ENCODE data around the gene GABRB1. TPM values are rescaled to one million over a fixed set of nuclear protein-coding genes. Genes with fewer than 3 reads are reported as not detected.

The GABRB1 gene
- total and polyA plus RNA-seq, 2 donors (not counting 1 experiment from before 2014, with no cell fraction given) = 0.05 to 0.17 TPM

GRCh38 chr4:46992338-46992737 lies 39.0 kb upstream of the GABRB1 start:
- Histone ChIP-seq H3K4me1 (ENCODE audit: control insufficient read depth, extremely low read depth, insufficient read depth, low read length) (no peaks in the 10 kb centered on the region), H3K9ac (ENCODE audit: insufficient read depth, low read length) (no peak overlapping the region), H3K79me2 (ENCODE audit: control insufficient read depth, insufficient read depth, low read length) (no peaks in the 10 kb centered on the region), H3K27ac (ENCODE audit: insufficient read depth, low read length) (no peak overlapping the region), H2AFZ (ENCODE audit: low read length) (no peak overlapping the region), H4K20me1 (ENCODE audit: control insufficient read depth, extremely low read depth, insufficient read depth, low read length) (no peaks in the 10 kb centered on the region), H3K4me3 (replicated peaks in 1 of 4; ENCODE audit: control extremely low read depth in 1 of 4, insufficient read depth in 1 of 4, low read depth in 3 of 4, low read length in 4 of 4) (no peak overlapping the region), H3K4me2 (ENCODE audit: extremely low read depth, insufficient read depth, low read length) (no peak overlapping the region), H3K27me3 (ENCODE audit: control insufficient read depth, insufficient read depth, low read length) (peaks cover 6% of the 10 kb centered on the region), H3K36me3 (ENCODE audit: control insufficient read depth, insufficient read depth, low read length) (no peaks in the 10 kb centered on the region), H3K9me3 (ENCODE audit: control insufficient read depth, insufficient read depth, low read depth, low read length) (no peaks in the 10 kb centered on the region)
- no peak for DNase-seq (ENCODE audit: low read depth in 2 of 2)
- TF ChIP-seq, protein P1, sequence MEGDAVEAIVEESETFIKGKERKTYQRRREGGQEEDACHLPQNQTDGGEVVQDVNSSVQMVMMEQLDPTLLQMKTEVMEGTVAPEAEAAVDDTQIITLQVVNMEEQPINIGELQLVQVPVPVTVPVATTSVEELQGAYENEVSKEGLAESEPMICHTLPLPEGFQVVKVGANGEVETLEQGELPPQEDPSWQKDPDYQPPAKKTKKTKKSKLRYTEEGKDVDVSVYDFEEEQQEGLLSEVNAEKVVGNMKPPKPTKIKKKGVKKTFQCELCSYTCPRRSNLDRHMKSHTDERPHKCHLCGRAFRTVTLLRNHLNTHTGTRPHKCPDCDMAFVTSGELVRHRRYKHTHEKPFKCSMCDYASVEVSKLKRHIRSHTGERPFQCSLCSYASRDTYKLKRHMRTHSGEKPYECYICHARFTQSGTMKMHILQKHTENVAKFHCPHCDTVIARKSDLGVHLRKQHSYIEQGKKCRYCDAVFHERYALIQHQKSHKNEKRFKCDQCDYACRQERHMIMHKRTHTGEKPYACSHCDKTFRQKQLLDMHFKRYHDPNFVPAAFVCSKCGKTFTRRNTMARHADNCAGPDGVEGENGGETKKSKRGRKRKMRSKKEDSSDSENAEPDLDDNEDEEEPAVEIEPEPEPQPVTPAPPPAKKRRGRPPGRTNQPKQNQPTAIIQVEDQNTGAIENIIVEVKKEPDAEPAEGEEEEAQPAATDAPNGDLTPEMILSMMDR (conservative IDR thresholded peaks at IDR 0.05 in 1 of 2, IDR thresholded peaks at IDR 0.05 in 1 of 2; ENCODE audit: low read depth in 1 of 2, low read length in 2 of 2) = no peak
- no peak for TF ChIP-seq EZH2 (IDR thresholded peaks at IDR 0.05; ENCODE audit: low read length, missing control alignments)

DNA sequence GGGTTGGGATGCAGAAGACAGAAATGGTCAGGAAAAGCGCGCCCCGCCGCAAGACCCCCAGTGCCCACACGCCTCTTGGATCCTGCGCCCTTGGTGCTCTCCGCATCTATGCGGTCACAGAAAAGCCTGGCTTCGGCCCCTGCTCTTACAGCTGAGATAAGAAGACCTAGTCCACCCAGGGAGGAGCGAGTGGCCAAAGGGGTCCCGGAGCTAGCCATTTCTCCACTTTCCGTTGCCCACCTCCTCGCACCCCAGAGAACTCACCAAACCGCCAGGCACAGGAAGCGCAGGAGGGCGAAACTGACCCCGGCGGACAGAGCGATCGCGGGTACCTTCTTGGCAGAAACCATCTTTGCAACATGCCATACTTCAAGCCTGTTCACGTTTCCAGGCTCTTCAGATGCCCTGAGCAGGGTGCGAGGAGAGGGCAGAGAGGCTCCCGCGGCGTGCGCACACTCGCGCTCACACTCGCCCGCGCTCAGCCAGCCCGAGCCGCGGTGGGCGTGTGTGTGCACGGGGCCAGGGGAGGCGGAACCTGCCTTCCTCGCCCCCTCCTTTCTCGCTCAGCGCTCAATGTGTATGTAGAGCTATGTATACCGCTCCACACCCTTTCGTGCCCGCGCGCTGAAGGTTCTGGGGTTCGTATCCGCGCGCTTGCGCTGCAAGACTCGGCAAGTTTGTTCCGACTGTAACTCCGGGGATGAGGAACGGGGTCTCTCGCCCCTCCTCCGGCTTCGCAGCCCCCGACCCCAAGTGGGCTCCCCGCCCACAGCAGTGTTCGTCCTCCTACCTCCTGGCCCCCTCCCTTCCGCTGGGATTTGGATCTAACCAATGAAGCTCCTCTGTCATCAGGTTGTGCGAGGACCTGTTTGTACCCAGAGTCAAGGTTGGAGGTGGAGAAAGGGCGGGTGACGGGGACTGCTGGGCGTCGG lies 38.0 kb upstream of the GABRB1 start, which contains the start of gene GABRA4:
Gene GABRA4, minus strand, starts transcription at position 507 of the 932 bp plus-strand sequence. Its CDS starts 157 bp downstream, at position 350.
- Histone ChIP-seq H3K9ac (ENCODE audit: insufficient read depth, low read length) (no peak within 1 kb of the TSS), H2AFZ (ENCODE audit: low read length) (no peak within 1 kb of the TSS), H3K4me1 (ENCODE audit: control insufficient read depth, extremely low read depth, insufficient read depth, low read length) (no peaks in the 10 kb centered on the region), H3K79me2 (ENCODE audit: control insufficient read depth, insufficient read depth, low read length) (no peaks in the 10 kb centered on the region), H3K36me3 (ENCODE audit: control insufficient read depth, insufficient read depth, low read length) (no peaks in the 10 kb centered on the region), H3K27ac (ENCODE audit: insufficient read depth, low read length) (no peak within 1 kb of the TSS), H3K9me3 (ENCODE audit: control insufficient read depth, insufficient read depth, low read depth, low read length) (no peaks in the 10 kb centered on the region), H4K20me1 (ENCODE audit: control insufficient read depth, extremely low read depth, insufficient read depth, low read length) (no peaks in the 10 kb centered on the region), H3K4me3 (replicated peaks in 1 of 4; ENCODE audit: control extremely low read depth in 1 of 4, insufficient read depth in 1 of 4, low read depth in 3 of 4, low read length in 4 of 4) (peak within 1 kb of the TSS in 2 of 4 experiments; percentile 6 to 63), H3K4me2 (ENCODE audit: extremely low read depth, insufficient read depth, low read length) (peak within 1 kb of the TSS; percentile 13), H3K27me3 (ENCODE audit: control insufficient read depth, insufficient read depth, low read length) (peaks cover 6% of the 10 kb centered on the region)
- TF ChIP-seq, protein P1 (conservative IDR thresholded peaks at IDR 0.05 in 1 of 2, IDR thresholded peaks at IDR 0.05 in 1 of 2; ENCODE audit: low read depth in 1 of 2, low read length in 2 of 2) = no peak
- no peak for TF ChIP-seq EZH2 (IDR thresholded peaks at IDR 0.05; ENCODE audit: low read length, missing control alignments)
- DNase-seq (ENCODE audit: low read depth in 2 of 2) = peak; percentile 18 to 26

- no peaks in the 10 kb centered on the region for H4K20me1 ChIP-seq (ENCODE audit: control insufficient read depth, extremely low read depth, insufficient read depth, low read length)
- peak; percentile 2 to 20 for DNase-seq (ENCODE audit: low read depth in 2 of 2)
- no peaks in the 10 kb centered on the region for H3K9me3 ChIP-seq (ENCODE audit: control insufficient read depth, insufficient read depth, low read depth, low read length)
- H3K4me3 ChIP-seq (replicated peaks in 1 of 4; ENCODE audit: control extremely low read depth in 1 of 4, insufficient read depth in 1 of 4, low read depth in 3 of 4, low read length in 4 of 4) = peak overlapping the region in 2 of 4 experiments; percentile 6 to 63
- H3K36me3 ChIP-seq (ENCODE audit: control insufficient read depth, insufficient read depth, low read length) = no peaks in the 10 kb centered on the region
- H3K9ac ChIP-seq (ENCODE audit: insufficient read depth, low read length) = no peak overlapping the region
- no peaks in the 10 kb centered on the region for H3K79me2 ChIP-seq (ENCODE audit: control insufficient read depth, insufficient read depth, low read length)
- H3K4me2 ChIP-seq (ENCODE audit: extremely low read depth, insufficient read depth, low read length) = no peak overlapping the region
- peaks cover 6% of the 10 kb centered on the region for H3K27me3 ChIP-seq (ENCODE audit: control insufficient read depth, insufficient read depth, low read length)
- no peak overlapping the region for H3K27ac ChIP-seq (ENCODE audit: insufficient read depth, low read length)
- no peaks in the 10 kb centered on the region for H3K4me1 ChIP-seq (ENCODE audit: control insufficient read depth, extremely low read depth, insufficient read depth, low read length)
- TF ChIP-seq EZH2 (IDR thresholded peaks at IDR 0.05; ENCODE audit: low read length, missing control alignments) = no peak
- no peak overlapping the region for H2AFZ ChIP-seq (ENCODE audit: low read length)
Measured at GRCh38 chr4:46994007-46994405, 37.4 kb upstream of the GABRB1 start.

Measured in fibroblast of lung (primary cell).